ENCODE results near the gene PSORS1C1. TPM values are rescaled to one million over a fixed set of nuclear protein-coding genes. Genes with fewer than 3 reads are reported as not detected.

PSORS1C1 gene
- total and polyA plus RNA-seq, 2 of the 4 experiments (the other 2 are of a cell fraction), result 0.36 to 1.1 TPM

GRCh38 chr6:31170987-31171671 is 56.5 kb downstream of the PSORS1C1 start:
- no peak for DNase-seq
- no peak overlapping the region for H2BK5ac ChIP-seq (ENCODE audit: low read depth, low read length, poor library complexity, severe bottlenecking)
- no peak overlapping the region for H2AK9ac ChIP-seq (replicated peaks; ENCODE audit: low read depth, low read length, poor library complexity)
- no peak for TF ChIP-seq BHLHE40 (IDR thresholded peaks at IDR 0.05; ENCODE audit: low read depth, low read length)
- TF ChIP-seq, protein P1, sequence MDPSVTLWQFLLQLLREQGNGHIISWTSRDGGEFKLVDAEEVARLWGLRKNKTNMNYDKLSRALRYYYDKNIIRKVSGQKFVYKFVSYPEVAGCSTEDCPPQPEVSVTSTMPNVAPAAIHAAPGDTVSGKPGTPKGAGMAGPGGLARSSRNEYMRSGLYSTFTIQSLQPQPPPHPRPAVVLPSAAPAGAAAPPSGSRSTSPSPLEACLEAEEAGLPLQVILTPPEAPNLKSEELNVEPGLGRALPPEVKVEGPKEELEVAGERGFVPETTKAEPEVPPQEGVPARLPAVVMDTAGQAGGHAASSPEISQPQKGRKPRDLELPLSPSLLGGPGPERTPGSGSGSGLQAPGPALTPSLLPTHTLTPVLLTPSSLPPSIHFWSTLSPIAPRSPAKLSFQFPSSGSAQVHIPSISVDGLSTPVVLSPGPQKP (IDR thresholded peaks at IDR 0.05; ENCODE audit: borderline replicate concordance, low read depth, low read length), result no peak
- TF ChIP-seq RAD21 (IDR thresholded peaks at IDR 0.05; ENCODE audit: low read length), result no peak
- no peak for TF ChIP-seq CHD1 (IDR thresholded peaks at IDR 0.05; ENCODE audit: low read depth, low read length)
- TF ChIP-seq MAFK (IDR thresholded peaks at IDR 0.05; ENCODE audit: low read depth, low read length), result no peak
- TF ChIP-seq NFE2L2 (IDR thresholded peaks at IDR 0.05; ENCODE audit: low read depth, low read length), result no peak
- no peak for TF ChIP-seq MXI1 (IDR thresholded peaks at IDR 0.05; ENCODE audit: borderline replicate concordance, low read depth, low read length)
- TF ChIP-seq FOS (IDR thresholded peaks at IDR 0.05; ENCODE audit: low read depth, low read length), result no peak
- no peak overlapping the region for H3K4ac ChIP-seq (ENCODE audit: low read depth, low read length)
- H3K56ac ChIP-seq (ENCODE audit: extremely low read depth, insufficient read depth, low read length), result no peak overlapping the region
- no peak overlapping the region for H3K23ac ChIP-seq (ENCODE audit: low read depth, low read length)
- no peak overlapping the region for H4K8ac ChIP-seq (ENCODE audit: low read depth in 2 of 2, low read length in 2 of 2)
- intact Hi-C loops (cut with micrococcal nuclease) (no loop called here), in situ Hi-C loops (cut with MboI; ENCODE audit: low sequenced_read_pairs) (no loop called here), dilution Hi-C loops (cut with HindIII; ENCODE audit: low sequenced_read_pairs, unreplicated experiment) (no loop called here)
- H2BK15ac ChIP-seq (ENCODE audit: low read depth, low read length), result no peak overlapping the region
- H3K4me3 ChIP-seq (ENCODE audit: insufficient read depth, low read depth, low read length), result no peak overlapping the region
- no peak overlapping the region for H2BK20ac ChIP-seq (ENCODE audit: low read depth, low read length)
- POLR2A ChIA-PET (ENCODE audit: unreplicated experiment), result no interaction called here
- no peak overlapping the region for H3K4me2 ChIP-seq (ENCODE audit: low read depth, low read length)
- no CpG with 5 or more reads among the region's 10 CpGs for WGBS, 2 experiments (ENCODE audit: extremely low coverage in 2 of 2, insufficient read length in 1 of 2)
- no peak overlapping the region for H3K27ac ChIP-seq (ENCODE audit: insufficient read depth, low read length)
- no peaks in the 10 kb centered on the region; the same call in 1 of the 2 replicates for H3K36me3 ChIP-seq (ENCODE audit: control insufficient read depth, insufficient read depth, low read length)
- no peaks in the 10 kb centered on the region for H3K79me1 ChIP-seq (ENCODE audit: low read depth in 1 of 2, low read length in 2 of 2)
- no peak overlapping the region for H2BK120ac ChIP-seq (ENCODE audit: low read depth, low read length)
- H3K27me3 ChIP-seq (ENCODE audit: control insufficient read depth, insufficient read depth, low read length), result no peaks in the 10 kb centered on the region
- H3K9me3 ChIP-seq (ENCODE audit: control insufficient read depth, insufficient read depth, low read length), result no peaks in the 10 kb centered on the region
- peaks cover 9% of the 10 kb centered on the region; the same call in 1 of the 2 replicates for H3K9me1 ChIP-seq (ENCODE audit: insufficient read depth, low read length)
- CTCF ChIA-PET, result no interaction called here
- no peak overlapping the region for H2AFZ ChIP-seq (replicated peaks; ENCODE audit: low read length, poor library complexity)
- H4K20me1 ChIP-seq (ENCODE audit: insufficient read depth, low read length), result no peaks in the 10 kb centered on the region
- ATAC-seq (ENCODE audit: low read depth), result no peak
- peaks cover 7% of the 10 kb centered on the region; the same call in 1 of the 2 replicates for H3K4me1 ChIP-seq (ENCODE audit: control insufficient read depth, insufficient read depth, low read length)
- H2AK5ac ChIP-seq (ENCODE audit: low read depth, low read length), result no peak overlapping the region
- no peak overlapping the region for H3K18ac ChIP-seq (ENCODE audit: low read depth, low read length)
- no peak overlapping the region for H3K9ac ChIP-seq (ENCODE audit: low read depth, low read length)
- no peak overlapping the region for H3K14ac ChIP-seq (replicated peaks; ENCODE audit: low read depth, low read length)
- H4K5ac ChIP-seq (ENCODE audit: low read depth, low read length), result no peak overlapping the region
- H4K91ac ChIP-seq (ENCODE audit: insufficient read depth, low read depth, low read length), result no peak overlapping the region
- no TSS peak for BruUV-seq (replicated peaks)
